DMS 273 treated with DMSO at 0.1 percent for 48 hours (cell line): ENCODE results near the gene STX1B.
"Not testable (repeated sequence)": the region's sequence is repeated elsewhere in the genome, so short reads cannot be mapped to it uniquely, and the experiment has no call there.

ENCODE experiments used
- DNase-seq: peaks from one replicate; lab custom pipeline; 2025; lab: John Stamatoyannopoulos, UW

The STX1B gene

GRCh38 chr16:31013292-31013691, 2.9 kb upstream of the STX1B start:
- not testable (repeated sequence) for DNase-seq

GRCh38 chr16:31011815-31012214, 1.4 kb upstream of the STX1B start:
- not testable (repeated sequence) for DNase-seq

- no peak for DNase-seq
Measured at GRCh38 chr16:31009894-31010584, 399 bp downstream of the STX1B start.

GRCh38 chr16:31009120-31009519, 1.3 kb downstream of the STX1B start:
- no peak for DNase-seq

- no peak for DNase-seq
Measured at GRCh38 chr16:31008551-31008950, 1.9 kb downstream of the STX1B start.

GRCh38 chr16:31008149-31008548, 2.3 kb downstream of the STX1B start:
- no peak for DNase-seq

- DNase-seq, result no peak
Measured at GRCh38 chr16:31007684-31008083, 2.8 kb downstream of the STX1B start.

GRCh38 chr16:31006589-31006988, 3.8 kb downstream of the STX1B start:
- DNase-seq, result no peak

GRCh38 chr16:31006086-31006385, 4.4 kb downstream of the STX1B start:
- DNase-seq, result no peak

- DNase-seq, result no peak
Measured at GRCh38 chr16:31005350-31006085, 4.9 kb downstream of the STX1B start.

GRCh38 chr16:31004658-31005057, 5.8 kb downstream of the STX1B start:
- no peak for DNase-seq

GRCh38 chr16:31003744-31004143, 6.7 kb downstream of the STX1B start:
- DNase-seq, result no peak

- DNase-seq, result no peak
Measured at GRCh38 chr16:31002862-31003341, 7.5 kb downstream of the STX1B start.

- DNase-seq, result no peak
Measured at GRCh38 chr16:31002250-31002700, 8.2 kb downstream of the STX1B start.

GRCh38 chr16:31001507-31002249, 8.8 kb downstream of the STX1B start:
- no peak for DNase-seq

GRCh38 chr16:31000671-31001382, 9.6 kb downstream of the STX1B start:
- no peak for DNase-seq

- peak; percentile 28 for DNase-seq
Measured at GRCh38 chr16:30998852-30999761, 11.3 kb downstream of the STX1B start.

GRCh38 chr16:30997725-30998711, 12.4 kb downstream of the STX1B start:
- DNase-seq, result no peak

- no peak for DNase-seq
Measured at GRCh38 chr16:30996985-30997724, 13.3 kb downstream of the STX1B start.
